GM23248 (cell line): Measurements from ENCODE around the gene KAZN. TPM values are rescaled to one million over a fixed set of nuclear protein-coding genes. Genes with fewer than 3 reads are reported as not detected.

Experiments
- DNase-seq: peaks from one replicate; pipeline ENCODE4 v3.0.0-alpha.2; 2015
- H2AFZ ChIP-seq: fragments of 200-600 bp; sonication (generic); 2 replicates; pipeline ENCODE4 v1.6.1; 2016; ENCODE audit warnings: antibody characterized with exemption
- H3F3A ChIP-seq: fragments of 200-600 bp; sonication (generic); 2 replicates; pipeline ENCODE4 v1.6.1; 2016; ENCODE audit warnings: mild to moderate bottlenecking, antibody characterized with exemption, mixed run types; ENCODE audit not compliant: insufficient read depth
- H3K27ac ChIP-seq: fragments of 200-600 bp; sonication (generic); 2 replicates; pipeline ENCODE4 v1.5.1; 2016; ENCODE audit warnings: mild to moderate bottlenecking
- H3K27me3 ChIP-seq: fragments of 200-600 bp; sonication (generic); replicated peaks from 2 replicates; pipeline ENCODE4 v1.6.1; 2016; ENCODE audit warnings: mild to moderate bottlenecking; ENCODE audit not compliant: insufficient read depth
- H3K36me3 ChIP-seq: fragments of 200-600 bp; sonication (generic); 2 replicates; pipeline ENCODE4 v1.6.1; 2016; ENCODE audit warnings: low read depth, mild to moderate bottlenecking
- H3K4me1 ChIP-seq: fragments of 200-600 bp; sonication (generic); 2 replicates; pipeline ENCODE4 v1.6.1; 2016; ENCODE audit warnings: mild to moderate bottlenecking; ENCODE audit not compliant: insufficient read depth
- H3K4me2 ChIP-seq: fragments of 200-600 bp; sonication (generic); one replicate; pipeline ENCODE4 v1.6.1; 2016; ENCODE audit warnings: mild to moderate bottlenecking; ENCODE audit not compliant: unreplicated experiment
- H3K4me3 ChIP-seq: fragments of 200-600 bp; sonication (generic); 2 replicates; pipeline ENCODE4 v1.5.1; 2016; ENCODE audit warnings: mild to moderate bottlenecking
- H3K79me2 ChIP-seq: fragments of 200-600 bp; sonication (generic); 2 replicates; pipeline ENCODE4 v1.6.1; 2016; ENCODE audit warnings: mild to moderate bottlenecking; ENCODE audit not compliant: insufficient read depth
- H3K9ac ChIP-seq: fragments of 200-600 bp; sonication (generic); 2 replicates; pipeline ENCODE4 v1.6.1; 2016; ENCODE audit warnings: mild to moderate bottlenecking
- H3K9me2 ChIP-seq: fragments of 200-600 bp; sonication (generic); 2 replicates; pipeline ENCODE4 v1.6.1; 2016; ENCODE audit warnings: mixed run types, mild to moderate bottlenecking, moderate library complexity; ENCODE audit not compliant: insufficient read depth
- H3K9me3 ChIP-seq: fragments of 200-600 bp; sonication (generic); one replicate; pipeline ENCODE4 v1.6.1; 2017; ENCODE audit warnings: low read depth
- H4K20me1 ChIP-seq: fragments of 200-600 bp; sonication (generic); 2 replicates; pipeline ENCODE4 v1.6.0; 2016; ENCODE audit not compliant: insufficient read depth
- EZH2 ChIP-seq: fragments of 200-600 bp; sonication (generic); IDR thresholded peaks from 2 replicates; pipeline ENCODE4 v1.6.1; 2018; ENCODE audit warnings: antibody characterized with exemption, mild to moderate bottlenecking; ENCODE audit not compliant: insufficient read depth, poor library complexity, severe bottlenecking
- EZH2phosphoT487 ChIP-seq: fragments of 200-600 bp; sonication (generic); IDR thresholded peaks from 2 replicates; pipeline ENCODE4 v1.6.1; 2018; ENCODE audit warnings: antibody characterized with exemption, moderate library complexity, mild to moderate bottlenecking, low read depth; ENCODE audit not compliant: insufficient read depth
- WGBS, 2 experiments: methylation state at CpG; one replicate each; pipeline ENCODE4 v1.1.6; 2015 to 2017; ENCODE audit warnings: low lambda C conversion rate in 2 of 2, low coverage in 1 of 2; ENCODE audit errors: missing lambda C conversion rate in 2 of 2; 5-methylcytosine and 5-hydroxymethylcytosine counted together
- in situ Hi-C: fragments of 300-500 bp; cut with MboI; formaldehyde crosslinking; loops from 2 replicates; pipeline ENCODE4 v1.15.0; 2020
- polyA plus RNA-seq: library from polyadenylated mRNA; unstranded; fragments of >200 nt; fragmentation: Nextera tagmentation; extraction: Ambion mirVana; gene quantifications from 2 replicates; pipeline ENCODE4 v1.2.1, GENCODE V29; 2016
- total RNA-seq: library from RNA; depleted of rRNA; stranded (reverse); fragments of >200 nt; shearing (Covaris generic); gene quantifications from 2 replicates; pipeline ENCODE4 v1.2.3, GENCODE V29; 2014

KAZN gene
- total and polyA plus RNA-seq, 2 experiments from 2014 or later, result 4.9 to 7.2 TPM

DNA sequence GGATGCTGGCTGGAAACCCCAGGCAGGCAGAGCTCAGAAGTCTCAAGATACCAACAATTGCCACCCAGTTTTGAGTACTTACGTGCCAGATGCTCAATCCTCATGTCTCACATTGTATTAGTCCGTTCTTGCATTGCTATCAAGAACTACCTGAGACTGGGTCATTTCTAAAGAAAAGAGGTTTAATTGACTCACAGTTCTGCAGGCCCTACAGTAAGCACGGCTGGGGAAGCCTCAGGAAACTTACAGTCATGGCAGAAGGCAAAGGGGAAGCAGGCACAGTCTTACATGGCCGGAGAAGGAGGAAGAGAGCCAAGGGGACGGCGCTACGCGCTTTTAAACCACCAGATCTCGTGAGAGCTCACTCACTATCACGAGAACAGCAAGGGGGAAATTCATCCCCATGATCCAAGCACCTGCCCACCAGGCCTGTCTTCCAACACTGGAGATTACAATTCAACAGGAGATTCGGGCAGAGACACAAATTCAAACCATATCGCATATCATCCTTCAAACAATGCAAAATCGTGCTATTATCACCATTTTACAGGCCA is 58.0 kb downstream of the KAZN start:
- in situ Hi-C loops, result no loop called here
- no peaks in the 10 kb centered on the region for H3K79me2 ChIP-seq
- WGBS, 2 experiments, result 68 to 72% methylated on average over 13 of the region's 13 CpGs
- H3K9ac ChIP-seq, result no peak overlapping the region
- no peaks in the 10 kb centered on the region for H3K36me3 ChIP-seq
- no peak overlapping the region for H3K4me3 ChIP-seq
- 0 out of 2 replicates have a peak, but pooled peaks cover 4% of the 10 kb centered on the region for H3K27me3 ChIP-seq
- no peaks in the 10 kb centered on the region for H3K9me2 ChIP-seq
- H2AFZ ChIP-seq, result no peak overlapping the region
- H3K27ac ChIP-seq, result no peak overlapping the region
- TF ChIP-seq EZH2phosphoT487 (no peak), EZH2 (no peak)
- H4K20me1 ChIP-seq, result no peaks in the 10 kb centered on the region
- no peaks in the 10 kb centered on the region for H3K9me3 ChIP-seq
- H3F3A ChIP-seq, result no peaks in the 10 kb centered on the region
- H3K4me2 ChIP-seq, result no peak overlapping the region
- H3K4me1 ChIP-seq, result no peaks in the 10 kb centered on the region
- DNase-seq, result no peak

DNA sequence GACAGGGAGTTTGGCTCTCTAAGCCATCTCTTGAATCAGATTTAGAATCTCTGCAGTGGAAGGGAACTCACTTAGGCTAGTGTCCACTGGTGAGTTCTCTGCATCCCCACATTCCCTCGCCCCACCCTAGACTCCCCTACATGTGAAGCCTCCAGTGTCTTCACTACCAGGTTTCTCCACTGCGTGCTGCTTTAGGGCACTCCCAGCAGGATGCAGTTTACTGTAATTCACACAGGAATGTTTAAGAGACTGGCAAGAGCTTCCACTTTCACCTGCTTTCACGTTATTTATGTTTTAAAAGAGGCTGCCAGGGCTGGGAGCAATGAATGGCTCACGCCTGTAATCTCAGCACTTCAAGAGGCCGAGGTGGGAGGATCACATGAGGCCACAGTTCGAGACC is 60.2 kb downstream of the KAZN start:
- H4K20me1 ChIP-seq, result no peaks in the 10 kb centered on the region
- 61 to 69% methylated on average over 6 of the region's 6 CpGs for WGBS, 2 experiments
- 0 out of 2 replicates have a peak, but pooled peaks cover 4% of the 10 kb centered on the region for H3K27me3 ChIP-seq
- H3F3A ChIP-seq, result no peaks in the 10 kb centered on the region
- H3K9ac ChIP-seq, result no peak overlapping the region
- H3K9me2 ChIP-seq, result no peaks in the 10 kb centered on the region
- TF ChIP-seq EZH2phosphoT487 (no peak), EZH2 (no peak)
- in situ Hi-C loops, result no loop called here
- no peak overlapping the region for H3K4me3 ChIP-seq
- H3K4me1 ChIP-seq, result no peaks in the 10 kb centered on the region
- no peaks in the 10 kb centered on the region for H3K36me3 ChIP-seq
- no peak for DNase-seq
- no peak overlapping the region for H3K27ac ChIP-seq
- H3K9me3 ChIP-seq, result no peaks in the 10 kb centered on the region
- H3K4me2 ChIP-seq, result no peak overlapping the region
- no peaks in the 10 kb centered on the region for H3K79me2 ChIP-seq
- H2AFZ ChIP-seq, result no peak overlapping the region

DNA sequence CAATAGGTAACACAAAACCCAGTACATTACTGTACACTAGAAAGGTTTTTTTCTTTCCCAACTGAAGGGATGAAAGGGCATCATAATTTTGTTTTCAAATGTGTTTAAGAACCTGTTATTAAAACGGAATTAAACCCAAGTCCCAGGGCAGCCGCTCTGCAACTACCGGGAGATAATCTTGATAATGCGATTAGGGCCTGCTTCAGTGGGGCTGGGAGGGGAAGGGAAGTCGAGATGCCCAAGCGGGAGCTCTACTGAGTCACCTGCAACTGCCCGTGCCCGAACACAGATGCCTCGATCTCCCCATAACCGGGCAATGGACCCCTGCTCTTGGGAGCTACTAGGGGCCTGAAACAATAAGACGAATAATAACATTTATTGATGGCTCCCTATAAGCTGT is 61.4 kb downstream of the KAZN start:
- H3K9ac ChIP-seq, result no peak overlapping the region
- 87 to 94% methylated on average over 7 to 11 of the region's 11 CpGs for WGBS, 2 experiments
- no peaks in the 10 kb centered on the region for H3K36me3 ChIP-seq
- no peaks in the 10 kb centered on the region for H4K20me1 ChIP-seq
- H3K9me2 ChIP-seq, result no peaks in the 10 kb centered on the region
- 0 out of 2 replicates have a peak, but pooled peaks cover 4% of the 10 kb centered on the region for H3K27me3 ChIP-seq
- no peak overlapping the region for H2AFZ ChIP-seq
- H3K4me2 ChIP-seq, result no peak overlapping the region
- H3K9me3 ChIP-seq, result no peaks in the 10 kb centered on the region
- H3F3A ChIP-seq, result no peaks in the 10 kb centered on the region
- no peak overlapping the region for H3K4me3 ChIP-seq
- no peaks in the 10 kb centered on the region for H3K4me1 ChIP-seq
- H3K79me2 ChIP-seq, result no peaks in the 10 kb centered on the region
- TF ChIP-seq EZH2 (no peak), EZH2phosphoT487 (no peak)
- H3K27ac ChIP-seq, result no peak overlapping the region
- in situ Hi-C loops, result no loop called here
- no peak for DNase-seq

DNA sequence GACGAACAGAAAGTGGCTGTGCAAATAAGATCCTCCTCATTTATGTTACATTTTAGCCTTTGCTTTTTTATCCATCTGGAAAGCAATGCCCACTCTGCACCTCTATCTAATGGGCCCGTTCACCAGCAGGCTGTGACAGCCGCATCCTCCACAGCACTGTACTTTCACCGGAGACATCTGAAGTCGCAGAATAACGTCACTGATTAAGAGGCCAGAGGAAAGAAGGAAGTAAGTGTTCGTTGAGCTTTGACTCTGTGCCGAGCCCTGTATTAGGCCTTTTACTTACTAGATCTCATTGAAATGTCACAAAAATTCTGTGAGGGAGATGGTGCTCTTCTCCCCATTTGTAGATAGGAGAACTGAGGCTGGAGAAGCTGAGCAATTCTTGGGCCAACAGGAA is 62.3 kb downstream of the KAZN start:
- peak overlapping the region; percentile 58; the same call in 1 of the 2 replicates for H2AFZ ChIP-seq
- peak; percentile 2 for DNase-seq
- H3K36me3 ChIP-seq, result no peaks in the 10 kb centered on the region
- no peak overlapping the region for H3K27ac ChIP-seq
- H3K4me3 ChIP-seq, result peak overlapping the region; percentile 38; the same call in 1 of the 2 replicates
- no peaks in the 10 kb centered on the region for H3K9me3 ChIP-seq
- H3K79me2 ChIP-seq, result no peaks in the 10 kb centered on the region
- no peaks in the 10 kb centered on the region for H3K4me1 ChIP-seq
- H3K9ac ChIP-seq, result no peak overlapping the region
- H3K9me2 ChIP-seq, result no peaks in the 10 kb centered on the region
- no peaks in the 10 kb centered on the region for H3F3A ChIP-seq
- in situ Hi-C loops, result no loop called here
- WGBS, 2 experiments, result 49 to 51% methylated on average over 8 of the region's 8 CpGs
- no peak overlapping the region for H3K4me2 ChIP-seq
- H3K27me3 ChIP-seq, result 0 out of 2 replicates have a peak, but pooled peaks cover 4% of the 10 kb centered on the region
- no peak for TF ChIP-seq EZH2phosphoT487
- TF ChIP-seq EZH2, result no peak
- H4K20me1 ChIP-seq, result no peaks in the 10 kb centered on the region
